GM10266 (cell line): ENCODE measurements around the gene DGKA.

ENCODE experiments used
- DNase-seq: peaks from one replicate; pipeline ENCODE4 v3.0.0; 2012; ENCODE audit errors: extremely low spot score
- TF ChIP-seq, protein P1 (sequence below): IDR thresholded peaks from 2 replicates; pipeline ENCODE4 v1.5.1; 2012; ENCODE audit warnings: mild to moderate bottlenecking, low read depth; ENCODE audit not compliant: control insufficient read depth, insufficient read depth; ENCODE audit errors: missing control alignments

The DGKA gene

DNA sequence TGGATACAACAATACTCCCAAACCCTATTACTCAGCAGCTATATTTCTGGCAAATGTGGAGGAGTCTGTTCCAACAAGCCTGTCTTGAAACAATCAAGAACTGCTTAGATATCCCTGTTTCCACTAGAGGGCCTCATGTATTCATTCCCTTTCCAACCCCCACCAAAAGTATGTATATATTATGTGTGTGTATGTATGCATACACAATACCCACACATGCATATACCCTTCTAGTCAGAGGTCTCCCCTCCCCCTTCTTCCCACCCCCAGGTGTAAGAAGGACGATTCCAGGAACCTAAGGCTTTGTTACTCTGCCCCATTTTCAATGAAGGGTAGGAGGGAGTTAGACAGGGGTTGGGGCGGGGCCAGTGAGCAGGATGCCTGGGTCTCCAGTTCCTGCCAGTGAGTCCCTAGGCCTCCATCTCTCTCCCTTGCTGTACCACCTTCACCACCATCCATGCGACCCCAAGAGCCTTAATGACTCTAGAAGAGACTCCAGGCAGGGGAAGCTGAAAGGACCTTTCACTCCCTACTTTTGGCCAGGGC, at the start of gene DGKA:
Gene DGKA (plus strand): TSS at position 392 of the 546 bp plus-strand sequence. CDS start 5,342 bp downstream, outside the sequence.
- peak; percentile 85 for DNase-seq
- TF ChIP-seq, protein P1, sequence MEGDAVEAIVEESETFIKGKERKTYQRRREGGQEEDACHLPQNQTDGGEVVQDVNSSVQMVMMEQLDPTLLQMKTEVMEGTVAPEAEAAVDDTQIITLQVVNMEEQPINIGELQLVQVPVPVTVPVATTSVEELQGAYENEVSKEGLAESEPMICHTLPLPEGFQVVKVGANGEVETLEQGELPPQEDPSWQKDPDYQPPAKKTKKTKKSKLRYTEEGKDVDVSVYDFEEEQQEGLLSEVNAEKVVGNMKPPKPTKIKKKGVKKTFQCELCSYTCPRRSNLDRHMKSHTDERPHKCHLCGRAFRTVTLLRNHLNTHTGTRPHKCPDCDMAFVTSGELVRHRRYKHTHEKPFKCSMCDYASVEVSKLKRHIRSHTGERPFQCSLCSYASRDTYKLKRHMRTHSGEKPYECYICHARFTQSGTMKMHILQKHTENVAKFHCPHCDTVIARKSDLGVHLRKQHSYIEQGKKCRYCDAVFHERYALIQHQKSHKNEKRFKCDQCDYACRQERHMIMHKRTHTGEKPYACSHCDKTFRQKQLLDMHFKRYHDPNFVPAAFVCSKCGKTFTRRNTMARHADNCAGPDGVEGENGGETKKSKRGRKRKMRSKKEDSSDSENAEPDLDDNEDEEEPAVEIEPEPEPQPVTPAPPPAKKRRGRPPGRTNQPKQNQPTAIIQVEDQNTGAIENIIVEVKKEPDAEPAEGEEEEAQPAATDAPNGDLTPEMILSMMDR = peak; percentile 56

DNA sequence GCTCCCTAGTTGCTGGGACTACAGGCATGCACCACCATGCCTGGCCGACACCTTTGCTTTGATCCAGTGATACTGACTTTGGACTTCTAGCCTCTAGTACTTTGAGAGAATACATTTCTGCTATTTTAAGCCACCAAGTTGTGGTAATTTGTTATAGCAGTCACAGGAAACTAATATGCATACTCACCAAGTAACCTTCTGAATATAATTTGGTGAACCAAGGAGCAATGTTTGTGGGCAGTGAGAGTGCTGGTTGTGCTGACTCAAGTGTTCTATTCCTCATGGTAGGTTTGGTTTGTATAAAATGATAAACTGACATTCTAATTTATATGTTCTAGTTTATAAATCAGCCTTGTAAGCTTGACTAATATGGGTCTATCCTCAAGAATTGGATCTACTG, 45.8 kb upstream of the DGKA start:
- TF ChIP-seq, protein P1 = no peak
- no peak for DNase-seq

DNA sequence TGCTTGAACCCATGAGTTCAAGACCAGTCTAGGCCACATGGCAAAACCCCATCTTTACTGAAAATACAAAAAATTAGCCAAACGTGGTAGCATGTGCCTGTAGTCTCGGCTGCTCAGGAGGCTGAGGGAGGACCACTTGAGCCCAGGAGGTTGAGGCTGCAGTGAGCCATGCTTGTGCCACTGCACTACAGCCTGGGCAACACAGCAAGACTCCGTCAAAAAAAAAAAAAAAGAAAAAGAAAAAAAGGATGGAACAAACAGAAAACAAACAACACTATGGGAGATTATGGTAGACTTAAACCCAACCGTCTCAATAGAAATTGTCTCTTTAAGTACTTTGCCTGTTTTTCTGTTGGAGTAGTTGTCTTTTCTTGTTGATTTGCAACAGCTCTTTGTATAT, 39.7 kb upstream of the DGKA start:
- DNase-seq = no peak
- TF ChIP-seq, protein P1 = no peak

DNA sequence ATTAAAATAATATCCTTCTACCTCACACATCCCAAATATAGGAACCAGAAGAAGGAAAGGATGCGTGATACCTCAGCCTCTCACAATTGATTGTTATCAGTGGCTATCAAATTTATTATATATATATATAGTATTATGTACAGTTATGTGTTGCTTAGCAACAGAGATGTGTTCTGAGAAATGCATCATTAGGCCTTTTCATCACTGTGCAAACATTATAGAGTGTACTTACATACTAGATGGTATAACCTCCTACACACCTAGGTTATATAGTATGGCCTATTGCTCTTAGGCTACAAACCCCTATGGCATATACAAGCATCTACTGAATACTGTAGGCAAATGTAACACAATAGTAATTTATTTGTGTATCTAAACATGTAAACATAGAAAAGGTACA, 37.2 kb upstream of the DGKA start:
- DNase-seq = no peak
- TF ChIP-seq, protein P1 = no peak

DNA sequence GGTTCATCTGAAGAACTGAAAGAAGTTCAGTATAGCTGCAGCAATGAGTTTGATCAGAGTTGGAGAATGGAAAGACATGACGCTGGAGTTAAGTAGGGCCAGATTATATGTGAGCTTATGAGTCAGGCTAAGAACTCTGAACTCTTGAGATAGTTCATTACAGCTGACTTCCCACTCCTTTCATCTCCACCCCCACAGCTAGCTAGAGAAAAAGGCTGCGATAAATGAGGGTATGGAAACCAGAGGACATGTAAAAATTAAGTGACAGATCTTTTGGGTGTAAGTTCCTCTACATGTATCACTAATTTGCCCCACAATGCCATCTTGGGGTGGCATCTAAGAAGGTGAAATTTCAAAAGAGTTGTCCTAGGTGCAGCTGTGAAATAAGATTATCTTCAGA, 31.9 kb upstream of the DGKA start:
- TF ChIP-seq, protein P1 = peak; percentile 3
- DNase-seq = no peak

DNA sequence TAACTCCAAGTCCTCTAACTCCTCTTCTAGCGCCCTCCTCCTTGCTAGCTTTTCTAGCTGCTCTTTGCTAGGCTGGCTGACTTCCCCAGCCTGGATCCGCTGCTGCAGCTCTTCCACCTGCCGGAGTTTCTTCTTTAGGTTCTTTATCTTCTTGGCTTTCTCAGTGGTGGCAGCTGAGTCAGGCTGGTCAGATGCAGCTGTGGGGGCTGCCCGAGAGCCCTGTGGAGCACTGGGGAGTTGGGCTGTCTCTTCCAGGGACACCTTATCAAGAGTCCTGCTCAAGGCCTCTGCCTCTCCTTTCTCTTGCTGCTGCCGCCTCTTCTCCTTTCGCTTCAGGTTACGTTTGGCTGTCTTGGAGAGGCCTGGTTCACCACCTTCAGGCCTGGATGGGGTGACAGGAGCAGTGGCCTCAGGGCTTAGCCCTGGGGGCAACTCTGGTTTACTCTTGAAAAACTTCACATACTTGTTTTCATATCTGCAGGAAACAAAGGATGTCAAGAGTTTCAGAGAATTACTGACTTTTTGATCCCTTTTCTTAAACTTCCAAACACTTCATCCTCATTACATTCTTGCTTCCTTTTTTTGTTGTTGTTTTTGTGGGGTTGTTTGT, 29.0 kb upstream of the DGKA start:
- TF ChIP-seq, protein P1 = no peak

DNA sequence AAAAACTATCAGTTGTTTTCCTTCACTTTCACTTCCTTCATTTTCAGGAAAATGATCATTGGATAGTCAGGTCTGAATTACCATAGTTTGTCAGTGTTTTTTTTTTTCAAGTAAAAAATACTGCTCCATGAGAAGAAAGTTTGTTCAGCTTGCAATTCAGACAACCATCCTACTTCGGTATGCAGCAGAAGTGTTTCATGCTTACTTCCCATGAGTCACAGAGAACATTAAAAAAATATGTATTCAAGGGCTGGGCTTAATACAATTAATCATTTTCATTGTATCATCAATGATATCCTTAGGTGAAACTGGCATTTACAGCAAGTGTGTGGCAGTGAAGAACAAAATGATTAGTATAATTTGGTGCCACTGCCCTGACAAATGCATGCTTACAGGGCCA, 24.9 kb upstream of the DGKA start:
- TF ChIP-seq, protein P1 = no peak
- no peak for DNase-seq

More for the DNA sequence above, 29.0 kb upstream of the DGKA start:
- no peak for DNase-seq
